ELF-1 (cell line): ENCODE results near the gene UBE2Z.
A peak's percentile ranks its signal among the peaks of the same experiment; 100 is the strongest.

ENCODE experiments used
- DNase-seq: peaks from one replicate; pipeline ENCODE4 v3.0.0-alpha.2; 2016; ENCODE audit warnings: low read depth, low spot score

The UBE2Z gene

GRCh38 chr17:48960834-48961515 lies 52.8 kb downstream of the UBE2Z start:
- DNase-seq, result peak; percentile 29

GRCh38 chr17:48961516-48962233 lies 53.5 kb downstream of the UBE2Z start:
- DNase-seq, result peak; percentile 92

DNA sequence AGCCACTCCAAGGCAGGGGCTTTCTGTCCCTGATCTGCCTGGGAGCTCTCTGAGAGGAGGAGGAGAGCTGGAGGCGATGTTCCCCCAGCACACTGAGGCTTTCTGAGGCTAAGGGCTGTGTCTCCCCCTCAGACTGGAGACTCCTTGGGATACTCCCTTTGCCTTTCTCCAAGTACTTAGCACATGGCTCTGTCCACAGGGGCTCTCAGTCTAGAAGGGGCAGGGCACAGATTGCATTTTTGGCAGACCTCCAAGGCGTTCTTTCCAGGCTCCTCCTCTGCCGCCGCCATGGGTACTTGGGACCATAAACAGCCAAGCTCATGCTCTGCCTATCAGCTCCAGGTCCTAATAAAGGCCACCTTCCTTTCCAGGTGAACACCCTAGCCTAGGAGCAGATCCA lies 62.0 kb downstream of the UBE2Z start:
- DNase-seq, result peak; percentile 24

DNA sequence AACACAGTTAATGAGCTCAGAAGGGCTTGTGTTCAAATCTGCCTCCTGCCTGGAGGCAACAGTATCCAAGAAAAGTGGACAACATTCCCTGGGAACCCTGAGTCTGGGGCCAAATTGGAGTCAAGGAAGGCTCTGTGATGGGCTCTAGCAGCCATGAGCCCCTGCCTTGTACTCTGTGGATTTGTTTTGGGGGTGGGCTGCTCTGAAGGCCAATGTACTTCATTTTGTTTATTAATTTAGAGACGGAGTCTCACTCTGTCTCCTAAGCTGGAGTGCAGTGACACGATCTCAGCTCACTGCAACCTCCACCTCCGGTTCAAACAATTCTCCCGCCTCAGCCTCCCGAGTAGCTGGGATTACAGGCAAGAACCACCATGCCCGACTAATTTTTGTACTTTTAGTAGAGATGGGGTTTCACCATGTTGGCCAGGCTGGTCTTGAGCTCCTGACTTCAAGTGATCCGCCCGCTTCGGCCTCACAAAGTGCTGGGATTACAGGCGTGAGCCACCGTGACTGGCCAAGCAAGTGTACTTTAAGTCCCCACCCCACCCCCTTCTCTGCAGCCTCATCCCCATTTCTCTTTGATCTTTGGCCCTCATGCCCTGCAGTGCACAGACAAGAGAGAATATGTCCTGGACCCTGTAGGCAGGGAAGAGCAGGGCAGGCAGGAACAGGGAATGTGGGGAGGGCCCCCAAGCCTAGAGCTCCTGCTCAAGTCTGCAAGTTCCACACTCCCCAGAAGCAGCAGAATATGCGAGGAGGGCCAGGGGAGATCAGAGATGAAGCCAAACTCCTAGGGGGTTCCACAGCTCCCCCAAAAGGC lies 62.9 kb downstream of the UBE2Z start:
- peak; percentile 86 for DNase-seq

DNA sequence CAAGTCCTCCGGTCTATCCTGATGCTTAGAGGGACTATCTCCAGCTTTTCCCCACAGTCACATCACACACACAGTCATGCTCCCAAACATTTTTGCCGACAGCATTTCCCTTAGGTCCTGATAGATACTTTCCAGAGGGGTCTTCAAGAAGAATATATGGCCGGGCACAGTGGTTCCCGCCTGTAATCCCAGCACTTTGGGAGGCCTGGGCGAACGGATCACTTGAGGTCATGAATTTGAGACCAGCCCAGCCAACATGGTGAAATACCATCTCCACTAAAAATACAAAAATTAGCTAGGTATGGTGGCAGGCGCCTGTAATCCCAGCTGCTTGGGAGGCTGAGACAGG lies 64.5 kb downstream of the UBE2Z start:
- DNase-seq, result no peak

DNA sequence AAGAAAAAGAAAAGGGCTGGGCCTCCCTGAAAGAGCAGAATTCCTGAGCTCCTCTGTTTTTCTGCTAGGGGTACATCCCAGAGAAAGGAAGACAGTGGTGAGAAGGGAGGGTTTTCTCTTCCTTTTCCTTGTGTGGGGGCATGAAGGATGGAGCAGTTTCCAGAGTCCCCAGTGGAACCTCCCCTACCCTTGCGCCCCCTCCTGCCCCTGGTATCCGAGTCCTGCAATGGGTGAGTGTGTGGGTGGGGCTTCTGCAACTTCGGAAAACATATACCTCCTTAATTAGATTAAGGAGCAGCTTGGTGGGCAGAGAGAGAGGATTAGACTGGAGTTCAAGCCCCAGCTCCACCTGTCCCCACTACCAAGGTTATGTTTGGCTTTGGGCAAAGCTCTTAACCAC lies 65.6 kb downstream of the UBE2Z start:
- DNase-seq, result no peak
